ENCODE data around the gene LIPA.

The LIPA gene

GRCh38 chr10:89280508-89280907, 28.9 kb upstream of the LIPA start:
- DNase-seq (ENCODE audit: low read depth) = peak; percentile 31
- TF ChIP-seq CTCF (conservative IDR thresholded peaks at IDR 0.05; ENCODE audit: control insufficient read depth, insufficient read depth, low read depth, low read length) = no peak
- H3K4me3 ChIP-seq (ENCODE audit: control insufficient read depth, low read depth, low read length) = no peak overlapping the region

- peak; percentile 72 for DNase-seq (ENCODE audit: low read depth)
- TF ChIP-seq CTCF (conservative IDR thresholded peaks at IDR 0.05; ENCODE audit: control insufficient read depth, insufficient read depth, low read depth, low read length) = no peak
- H3K4me3 ChIP-seq (ENCODE audit: control insufficient read depth, low read depth, low read length) = no peak overlapping the region
Observed at GRCh38 chr10:89279421-89279869, 27.9 kb upstream of the LIPA start.

- no peak for TF ChIP-seq CTCF (conservative IDR thresholded peaks at IDR 0.05; ENCODE audit: control insufficient read depth, insufficient read depth, low read depth, low read length)
- DNase-seq (ENCODE audit: low read depth) = peak; percentile 33
- H3K4me3 ChIP-seq (ENCODE audit: control insufficient read depth, low read depth, low read length) = no peak overlapping the region
Observed at GRCh38 chr10:89278900-89279392, 27.4 kb upstream of the LIPA start.

GRCh38 chr10:89278034-89278535, 26.5 kb upstream of the LIPA start:
- TF ChIP-seq CTCF (conservative IDR thresholded peaks at IDR 0.05; ENCODE audit: control insufficient read depth, insufficient read depth, low read depth, low read length) = no peak
- peak; percentile 97 for DNase-seq (ENCODE audit: low read depth)
- H3K4me3 ChIP-seq (ENCODE audit: control insufficient read depth, low read depth, low read length) = no peak overlapping the region

GRCh38 chr10:89275383-89275782, 23.8 kb upstream of the LIPA start:
- DNase-seq (ENCODE audit: low read depth) = peak; percentile 40
- TF ChIP-seq CTCF (conservative IDR thresholded peaks at IDR 0.05; ENCODE audit: control insufficient read depth, insufficient read depth, low read depth, low read length) = no peak
- H3K4me3 ChIP-seq (ENCODE audit: control insufficient read depth, low read depth, low read length) = no peak overlapping the region

GRCh38 chr10:89274928-89275327, 23.4 kb upstream of the LIPA start:
- peak; percentile 64 for DNase-seq (ENCODE audit: low read depth)
- no peak for TF ChIP-seq CTCF (conservative IDR thresholded peaks at IDR 0.05; ENCODE audit: control insufficient read depth, insufficient read depth, low read depth, low read length)
- no peak overlapping the region for H3K4me3 ChIP-seq (ENCODE audit: control insufficient read depth, low read depth, low read length)

GRCh38 chr10:89273680-89274079, 22.1 kb upstream of the LIPA start:
- no peak overlapping the region for H3K4me3 ChIP-seq (ENCODE audit: control insufficient read depth, low read depth, low read length)
- TF ChIP-seq CTCF (conservative IDR thresholded peaks at IDR 0.05; ENCODE audit: control insufficient read depth, insufficient read depth, low read depth, low read length) = no peak

More at GRCh38 chr10:89273680-89274079, 22.1 kb upstream of the LIPA start:
- no peak for DNase-seq (ENCODE audit: low read depth)

All from fibroblast of mammary gland (primary cell).